ENCODE measurements around the gene JMJD7. TPM values are rescaled to one million over a fixed set of nuclear protein-coding genes. Genes with fewer than 3 reads are reported as not detected.

JMJD7 gene
- total RNA-seq, result 10 to 100 TPM; 18.2 to 22.4 TPM

DNA sequence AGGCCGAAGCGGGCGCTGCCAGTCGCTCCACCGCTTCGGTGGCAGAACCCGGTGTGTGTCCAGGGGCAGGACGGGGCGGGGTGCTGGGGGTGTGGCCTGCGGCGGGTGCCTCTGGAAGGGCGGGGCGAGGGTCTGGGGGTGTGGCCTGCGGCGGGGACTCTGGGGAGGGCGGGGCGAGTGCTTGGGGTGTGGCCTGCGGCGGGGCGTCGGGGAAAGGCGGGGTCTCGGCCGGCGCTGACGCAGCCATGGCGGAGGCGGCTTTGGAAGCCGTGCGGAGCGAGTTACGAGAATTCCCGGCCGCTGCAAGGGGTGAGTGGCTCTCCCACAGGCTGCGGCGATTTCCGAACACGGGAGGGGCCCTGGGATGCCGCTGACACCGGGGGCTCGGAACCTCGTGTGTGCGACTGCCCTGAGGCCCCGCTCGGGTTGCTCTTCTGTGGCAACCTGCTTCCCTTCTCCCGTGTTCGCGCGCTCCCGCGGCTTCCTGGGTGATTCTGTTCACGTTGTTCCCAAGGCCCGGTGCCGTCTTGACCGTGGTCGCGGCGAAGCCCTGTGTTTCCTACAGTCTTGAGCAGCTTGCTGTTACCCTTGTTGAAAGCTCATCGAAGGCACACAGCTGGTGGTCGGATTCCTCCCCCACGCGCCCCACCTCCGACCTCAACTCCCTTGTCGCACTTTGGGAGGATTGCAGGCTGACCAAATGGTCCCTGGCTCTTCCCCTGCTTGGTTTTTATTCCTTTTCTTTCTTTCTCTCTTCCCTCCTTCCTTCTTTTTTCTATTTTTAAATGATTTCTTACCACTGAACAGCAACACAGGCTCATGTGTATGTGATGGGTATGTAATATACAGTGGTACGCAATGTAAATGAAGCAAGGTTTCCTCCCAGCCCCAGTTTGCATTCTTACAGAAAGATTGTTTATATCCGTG, at the start of gene JMJD7:
TSS of gene JMJD7 (plus strand) at position 213 of the 927 bp plus-strand sequence. CDS start at position 246, 33 bp downstream.
- Mint-ChIP-seq H3K4me1 (peaks cover 48% of the 10 kb centered on the region), H3K27ac (peak within 1 kb of the TSS; percentile 17), H3K4me3 (peak within 1 kb of the TSS; percentile 76), H3K9me3 (no peaks in the 10 kb centered on the region), H3K27me3 (peaks cover 3% of the 10 kb centered on the region), H3K36me3 (ENCODE audit: low read depth) (peaks cover 31% of the 10 kb centered on the region)
- ChIA-PET CTCF (interaction anchor here (1.0 to 4.1 kb wide), 6 partner anchors 17 to 77 kb away, joined by 3 to 31 read pairs (median 6); partner anchors contain the start of gene MAPKBP1), POLR2A (interaction anchor here (1.6 to 2.8 kb wide), 3 partner anchors 16 to 48 kb away, joined by 3 to 8 read pairs (median 5); no protein-coding TSS in a partner anchor)
- peak; percentile 94 for DNase-seq

- POLR2A ChIA-PET, result interaction anchor here (0.8 to 1.5 kb wide), 5 partner anchors 12 to 32 kb away, joined by 3 to 4 read pairs (median 3); no protein-coding TSS in a partner anchor
- H3K4me1 Mint-ChIP-seq, result peaks cover 69% of the 10 kb centered on the region
- H3K4me3 Mint-ChIP-seq, result no peak overlapping the region
- no peak for DNase-seq
- peaks cover 18% of the 10 kb centered on the region for H3K36me3 Mint-ChIP-seq (ENCODE audit: low read depth)
- no peak overlapping the region for H3K27ac Mint-ChIP-seq
- CTCF ChIA-PET, result interaction anchor here (2.5 to 11.6 kb wide), 2 partner anchors 33 to 126 kb away, joined by 17 to 270 read pairs; no protein-coding TSS in a partner anchor
- no peaks in the 10 kb centered on the region for H3K27me3 Mint-ChIP-seq
- H3K9me3 Mint-ChIP-seq, result no peaks in the 10 kb centered on the region
Observed at GRCh38 chr15:41778521-41778920, 49.4 kb upstream of the JMJD7 start.

- Mint-ChIP-seq H3K27ac (peak overlapping the region; percentile 37), H3K9me3 (peaks cover 3% of the 10 kb centered on the region), H3K4me1 (peaks cover 64% of the 10 kb centered on the region), H3K4me3 (no peak overlapping the region), H3K27me3 (no peaks in the 10 kb centered on the region), H3K36me3 (ENCODE audit: low read depth) (peaks cover 22% of the 10 kb centered on the region)
- no peak for DNase-seq
- ChIA-PET CTCF (interaction anchor here (0.6 to 11.6 kb wide), 2 partner anchors 32 to 685 kb away, joined by 6 to 270 read pairs; no protein-coding TSS in a partner anchor), POLR2A (interaction anchor here (0.9 to 1.5 kb wide), 3 partner anchors 10 to 116 kb away, joined by 3 to 7 read pairs (median 3); no protein-coding TSS in a partner anchor)
Observed at GRCh38 chr15:41779662-41780157, 48.2 kb upstream of the JMJD7 start.

GRCh38 chr15:41780266-41780665, 47.6 kb upstream of the JMJD7 start:
- ChIA-PET POLR2A (interaction anchor here (0.9 to 1.1 kb wide), 2 partner anchors 9 to 115 kb away, joined by 3 to 7 read pairs; no protein-coding TSS in a partner anchor), CTCF (interaction anchor here (0.7 to 11.6 kb wide), 2 partner anchors 31 to 124 kb away, joined by 3 to 270 read pairs; no protein-coding TSS in a partner anchor)
- no peak overlapping the region for H3K4me3 Mint-ChIP-seq
- no peak for DNase-seq
- H3K9me3 Mint-ChIP-seq, result peaks cover 3% of the 10 kb centered on the region
- H3K27me3 Mint-ChIP-seq, result no peaks in the 10 kb centered on the region
- peaks cover 60% of the 10 kb centered on the region for H3K4me1 Mint-ChIP-seq
- H3K27ac Mint-ChIP-seq, result peak overlapping the region; percentile 37
- H3K36me3 Mint-ChIP-seq (ENCODE audit: low read depth), result peaks cover 24% of the 10 kb centered on the region

- POLR2A ChIA-PET, result interaction anchor here (0.9 to 1.1 kb wide), 2 partner anchors 9 to 115 kb away, joined by 3 to 7 read pairs; no protein-coding TSS in a partner anchor
- Mint-ChIP-seq H3K27ac (no peak overlapping the region), H3K9me3 (peaks cover 3% of the 10 kb centered on the region), H3K4me3 (no peak overlapping the region), H3K4me1 (peaks cover 55% of the 10 kb centered on the region), H3K27me3 (no peaks in the 10 kb centered on the region), H3K36me3 (ENCODE audit: low read depth) (peaks cover 24% of the 10 kb centered on the region)
- DNase-seq, result no peak
- CTCF ChIA-PET, result interaction anchor here (0.7 to 11.6 kb wide), 2 partner anchors 30 to 124 kb away, joined by 3 to 270 read pairs; no protein-coding TSS in a partner anchor
Observed at GRCh38 chr15:41780727-41781126, 47.2 kb upstream of the JMJD7 start.

- CTCF ChIA-PET, result interaction anchor here (0.8 to 3.3 kb wide), 3 partner anchors 9 to 155 kb away, joined by 3 to 36 read pairs (median 12); partner anchors contain the start of gene MAPKBP1
- Mint-ChIP-seq H3K27me3 (no peaks in the 10 kb centered on the region), H3K36me3 (ENCODE audit: low read depth) (peaks cover 22% of the 10 kb centered on the region), H3K4me3 (no peak overlapping the region), H3K9me3 (peaks cover 3% of the 10 kb centered on the region), H3K27ac (no peak overlapping the region), H3K4me1 (peaks cover 40% of the 10 kb centered on the region)
- no peak for DNase-seq
- POLR2A ChIA-PET, result interaction anchor here (0.7 to 1.7 kb wide), 2 partner anchors 8 to 112 kb away, joined by 3 to 6 read pairs; partner anchors contain the start of gene MAPKBP1
Observed at GRCh38 chr15:41782371-41783282, 45.3 kb upstream of the JMJD7 start.

GRCh38 chr15:41783296-41783695, 44.6 kb upstream of the JMJD7 start:
- peaks cover 22% of the 10 kb centered on the region for H3K36me3 Mint-ChIP-seq (ENCODE audit: low read depth)
- H3K27me3 Mint-ChIP-seq, result no peaks in the 10 kb centered on the region
- peaks cover 34% of the 10 kb centered on the region for H3K4me1 Mint-ChIP-seq
- no peak for DNase-seq
- H3K4me3 Mint-ChIP-seq, result no peak overlapping the region
- no peak overlapping the region for H3K27ac Mint-ChIP-seq
- ChIA-PET POLR2A (interaction anchor here (0.7 to 1.7 kb wide), 2 partner anchors 9 to 111 kb away, joined by 3 to 6 read pairs; partner anchors contain the start of gene MAPKBP1), CTCF (interaction anchor here (3.0 to 3.3 kb wide), 2 partner anchors 9 to 28 kb away, joined by 12 to 36 read pairs; partner anchors contain the start of gene MAPKBP1)
- H3K9me3 Mint-ChIP-seq, result peaks cover 3% of the 10 kb centered on the region

- Mint-ChIP-seq H3K4me1 (peaks cover 43% of the 10 kb centered on the region), H3K27ac (no peak overlapping the region), H3K9me3 (peaks cover 3% of the 10 kb centered on the region), H3K27me3 (no peaks in the 10 kb centered on the region), H3K36me3 (ENCODE audit: low read depth) (peaks cover 7% of the 10 kb centered on the region), H3K4me3 (no peak overlapping the region)
- ChIA-PET CTCF (interaction anchor here (0.9 to 9.4 kb wide), 3 partner anchors 14 to 60 kb away, joined by 3 to 45 read pairs (median 40); partner anchors contain the start of gene MAPKBP1), POLR2A (interaction anchor here (1.2 kb wide), 1 partner anchor 16 kb away, joined by 3 read pairs; no protein-coding TSS in a partner anchor)
- DNase-seq, result no peak
Observed at GRCh38 chr15:41788262-41788661, 39.6 kb upstream of the JMJD7 start.

GRCh38 chr15:41789236-41789635, 38.7 kb upstream of the JMJD7 start:
- ChIA-PET CTCF (interaction anchor here (0.5 to 9.4 kb wide), 3 partner anchors 15 to 22 kb away, joined by 3 to 45 read pairs (median 40); partner anchors contain the start of gene MAPKBP1), POLR2A (interaction anchor here (1.2 to 2.2 kb wide), 2 partner anchors 9 to 17 kb away, joined by 3 to 7 read pairs; no protein-coding TSS in a partner anchor)
- no peak overlapping the region for H3K27ac Mint-ChIP-seq
- no peak for DNase-seq
- peaks cover 44% of the 10 kb centered on the region for H3K4me1 Mint-ChIP-seq
- H3K4me3 Mint-ChIP-seq, result no peak overlapping the region
- H3K36me3 Mint-ChIP-seq (ENCODE audit: low read depth), result peaks cover 4% of the 10 kb centered on the region
- no peaks in the 10 kb centered on the region for H3K27me3 Mint-ChIP-seq
- no peaks in the 10 kb centered on the region for H3K9me3 Mint-ChIP-seq

GRCh38 chr15:41789662-41790061, 38.2 kb upstream of the JMJD7 start:
- DNase-seq, result no peak
- Mint-ChIP-seq H3K36me3 (ENCODE audit: low read depth) (peaks cover 4% of the 10 kb centered on the region), H3K4me1 (peaks cover 46% of the 10 kb centered on the region), H3K27me3 (no peaks in the 10 kb centered on the region), H3K27ac (no peak overlapping the region), H3K9me3 (no peaks in the 10 kb centered on the region), H3K4me3 (no peak overlapping the region)
- CTCF ChIA-PET, result interaction anchor here (4.6 to 9.4 kb wide), 2 partner anchors 16 to 21 kb away, joined by 40 to 45 read pairs; partner anchors contain the start of gene MAPKBP1
- POLR2A ChIA-PET, result interaction anchor here (1.2 to 3.4 kb wide), 4 partner anchors 9 to 65 kb away, joined by 3 to 18 read pairs (median 6); partner anchors contain the start of gene MAPKBP1

DNA sequence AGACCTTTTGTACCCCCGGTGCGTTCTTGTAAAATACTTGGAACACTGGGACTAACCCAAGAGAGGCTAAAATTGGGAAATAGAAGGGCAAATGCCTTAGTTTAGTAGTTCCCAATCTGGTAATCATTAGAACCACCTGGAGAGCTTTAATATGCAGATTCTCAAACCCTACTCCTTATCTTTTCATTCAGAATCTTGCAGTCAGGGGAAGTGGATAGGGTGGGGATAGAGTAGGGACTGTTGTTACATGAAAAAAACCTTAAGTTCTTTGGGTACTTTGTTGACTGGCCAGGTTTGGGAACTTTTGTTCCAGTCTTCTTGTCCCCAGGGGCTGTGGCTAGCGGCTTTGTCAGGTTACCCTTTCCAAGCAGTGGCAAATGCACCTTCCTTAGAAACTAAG, 37.7 kb upstream of the JMJD7 start:
- Mint-ChIP-seq H3K4me3 (no peak overlapping the region), H3K9me3 (no peaks in the 10 kb centered on the region), H3K27ac (no peak overlapping the region), H3K4me1 (peaks cover 49% of the 10 kb centered on the region), H3K27me3 (no peaks in the 10 kb centered on the region), H3K36me3 (ENCODE audit: low read depth) (peaks cover 3% of the 10 kb centered on the region)
- ChIA-PET POLR2A (interaction anchor here (1.2 to 3.4 kb wide), 4 partner anchors 10 to 66 kb away, joined by 3 to 18 read pairs (median 6); partner anchors contain the start of gene MAPKBP1), CTCF (interaction anchor here (4.6 to 9.4 kb wide), 2 partner anchors 16 to 21 kb away, joined by 40 to 45 read pairs; partner anchors contain the start of gene MAPKBP1)
- no peak for DNase-seq

All from activated CD4-positive, alpha-beta memory T cell treated with anti-CD3 and anti-CD28 coated beads, Interleukin-2, amount 10 ng/mL, durations not matched to agents 7 days and 5 days (primary cell).